ENCODE data around the gene TMEM37. TPM values are rescaled to one million over a fixed set of nuclear protein-coding genes. Genes with fewer than 3 reads are reported as not detected.

The TMEM37 gene
- total and polyA plus RNA-seq, 2 of the 13 experiments (the other 11 are each of a cell fraction or from before 2014, with no cell fraction given), result 37.7 to 115 TPM

- peak; percentile 4; the same call in 1 of the 2 replicates for TF ChIP-seq ZNF263 (CRISPR knock-in tag; IDR thresholded peaks at IDR 0.05)
- no peak for TF ChIP-seq ZNF749 (CRISPR knock-in tag; IDR thresholded peaks at IDR 0.05; ENCODE audit: borderline replicate concordance)
- TF ChIP-seq ZNF687 (CRISPR knock-in tag; IDR thresholded peaks at IDR 0.05), result peak; percentile 81
- TF ChIP-seq RAD21 (CRISPR knock-in tag; IDR thresholded peaks at IDR 0.05), result 0 out of 2 replicates have a peak, but pooled peaks have one; percentile 12
- peak; percentile 68; the same call in 1 of the 2 replicates for TF ChIP-seq ZNF232 (CRISPR knock-in tag; IDR thresholded peaks at IDR 0.05; ENCODE audit: borderline replicate concordance)
- peak; percentile 69 for TF ChIP-seq ZNF224 (CRISPR knock-in tag; IDR thresholded peaks at IDR 0.05)
- peak; percentile 75 for TF ChIP-seq ESRRA (CRISPR knock-in tag; IDR thresholded peaks at IDR 0.05; ENCODE audit: low read depth)
- TF ChIP-seq DR1 (CRISPR knock-in tag; IDR thresholded peaks at IDR 0.05), result no peak
- TF ChIP-seq IRX3 (CRISPR knock-in tag; IDR thresholded peaks at IDR 0.05; ENCODE audit: borderline replicate concordance, low read depth), result peak; percentile 42; the same call in 1 of the 2 replicates
- TF ChIP-seq ZNF703 (CRISPR knock-in tag; IDR thresholded peaks at IDR 0.05; ENCODE audit: borderline replicate concordance), result peak; percentile 45; the same call in 1 of the 2 replicates
- TF ChIP-seq ZFP90 (CRISPR knock-in tag; IDR thresholded peaks at IDR 0.05; ENCODE audit: borderline replicate concordance), result peak; percentile 62; the same call in 1 of the 2 replicates
- 0 out of 2 replicates have a peak, but pooled peaks have one; percentile 53 for TF ChIP-seq BRCA1 (CRISPR knock-in tag; IDR thresholded peaks at IDR 0.05)
- peak; percentile 94 for TF ChIP-seq ZNF768 (CRISPR knock-in tag; IDR thresholded peaks at IDR 0.05)
- TF ChIP-seq ZNF792 (CRISPR knock-in tag; IDR thresholded peaks at IDR 0.05), result peak; percentile 71
- TF ChIP-seq ZMYM4 (CRISPR knock-in tag; IDR thresholded peaks at IDR 0.05), result peak; percentile 84
- peak; percentile 71 for TF ChIP-seq MTA1 (CRISPR knock-in tag; IDR thresholded peaks at IDR 0.05; ENCODE audit: borderline replicate concordance)
- TF ChIP-seq, protein P1, sequence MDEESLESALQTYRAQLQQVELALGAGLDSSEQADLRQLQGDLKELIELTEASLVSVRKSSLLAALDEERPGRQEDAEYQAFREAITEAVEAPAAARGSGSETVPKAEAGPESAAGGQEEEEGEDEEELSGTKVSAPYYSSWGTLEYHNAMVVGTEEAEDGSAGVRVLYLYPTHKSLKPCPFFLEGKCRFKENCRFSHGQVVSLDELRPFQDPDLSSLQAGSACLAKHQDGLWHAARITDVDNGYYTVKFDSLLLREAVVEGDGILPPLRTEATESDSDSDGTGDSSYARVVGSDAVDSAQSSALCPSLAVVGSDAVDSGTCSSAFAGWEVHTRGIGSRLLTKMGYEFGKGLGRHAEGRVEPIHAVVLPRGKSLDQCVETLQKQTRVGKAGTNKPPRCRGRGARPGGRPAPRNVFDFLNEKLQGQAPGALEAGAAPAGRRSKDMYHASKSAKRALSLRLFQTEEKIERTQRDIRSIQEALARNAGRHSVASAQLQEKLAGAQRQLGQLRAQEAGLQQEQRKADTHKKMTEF (CRISPR knock-in tag; IDR thresholded peaks at IDR 0.05), result peak; percentile 59; the same call in 1 of the 2 replicates
- TF ChIP-seq SP4 (CRISPR knock-in tag; IDR thresholded peaks at IDR 0.05), result 0 out of 2 replicates have a peak, but pooled peaks have one; percentile 18
- no peak for TF ChIP-seq ZNF136 (CRISPR knock-in tag; IDR thresholded peaks at IDR 0.05; ENCODE audit: low read depth)
- TF ChIP-seq SOX5 (CRISPR knock-in tag; IDR thresholded peaks at IDR 0.05; ENCODE audit: borderline replicate concordance), result peak; percentile 25
- peak; percentile 78; the same call in 1 of the 2 replicates for TF ChIP-seq NKX3-1 (CRISPR knock-in tag; IDR thresholded peaks at IDR 0.05)
- TF ChIP-seq TCF12 (IDR thresholded peaks at IDR 0.05), result no peak
- peak; percentile 68 for TF ChIP-seq TCF12 (CRISPR knock-in tag; IDR thresholded peaks at IDR 0.05)
- TF ChIP-seq KMT2B (CRISPR knock-in tag; IDR thresholded peaks at IDR 0.05), result peak; percentile 57; the same call in 1 of the 2 replicates
These were observed 56.0 kb downstream of the TMEM37 start (continued) for GRCh38 chr2:119487434-119488244.

All from HepG2 (cell line).